Measurements from ENCODE around the gene CNIH3.

CNIH3 gene

GRCh38 chr1:224711876-224712275 lies 95.8 kb downstream of the CNIH3 start:
- Histone ChIP-seq H3K9me3 (ENCODE audit: control insufficient read depth, low read length) (no peaks in the 10 kb centered on the region), H3K27me3 (ENCODE audit: control insufficient read depth, insufficient read depth, low read length) (no peaks in the 10 kb centered on the region), H3K79me2 (no peaks in the 10 kb centered on the region), H2AFZ (no peak overlapping the region), H3K4me3 (ENCODE audit: low read depth, low read length) (no peak overlapping the region), H3K9ac (no peak overlapping the region), H3K27ac (no peak overlapping the region), H3K4me1 (no peaks in the 10 kb centered on the region), H3K36me3 (ENCODE audit: control insufficient read depth, insufficient read depth, low read length) (no peaks in the 10 kb centered on the region), H3K4me2 (ENCODE audit: low read length) (no peak overlapping the region)
- TF ChIP-seq, protein P1, sequence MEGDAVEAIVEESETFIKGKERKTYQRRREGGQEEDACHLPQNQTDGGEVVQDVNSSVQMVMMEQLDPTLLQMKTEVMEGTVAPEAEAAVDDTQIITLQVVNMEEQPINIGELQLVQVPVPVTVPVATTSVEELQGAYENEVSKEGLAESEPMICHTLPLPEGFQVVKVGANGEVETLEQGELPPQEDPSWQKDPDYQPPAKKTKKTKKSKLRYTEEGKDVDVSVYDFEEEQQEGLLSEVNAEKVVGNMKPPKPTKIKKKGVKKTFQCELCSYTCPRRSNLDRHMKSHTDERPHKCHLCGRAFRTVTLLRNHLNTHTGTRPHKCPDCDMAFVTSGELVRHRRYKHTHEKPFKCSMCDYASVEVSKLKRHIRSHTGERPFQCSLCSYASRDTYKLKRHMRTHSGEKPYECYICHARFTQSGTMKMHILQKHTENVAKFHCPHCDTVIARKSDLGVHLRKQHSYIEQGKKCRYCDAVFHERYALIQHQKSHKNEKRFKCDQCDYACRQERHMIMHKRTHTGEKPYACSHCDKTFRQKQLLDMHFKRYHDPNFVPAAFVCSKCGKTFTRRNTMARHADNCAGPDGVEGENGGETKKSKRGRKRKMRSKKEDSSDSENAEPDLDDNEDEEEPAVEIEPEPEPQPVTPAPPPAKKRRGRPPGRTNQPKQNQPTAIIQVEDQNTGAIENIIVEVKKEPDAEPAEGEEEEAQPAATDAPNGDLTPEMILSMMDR (IDR thresholded peaks at IDR 0.05), result no peak

- no peaks in the 10 kb centered on the region for H3K36me3 ChIP-seq (ENCODE audit: control insufficient read depth, insufficient read depth, low read length)
- no peaks in the 10 kb centered on the region for H3K4me1 ChIP-seq
- H3K27me3 ChIP-seq (ENCODE audit: control insufficient read depth, insufficient read depth, low read length), result no peaks in the 10 kb centered on the region
- H3K4me2 ChIP-seq (ENCODE audit: low read length), result no peak overlapping the region
- H3K9me3 ChIP-seq (ENCODE audit: control insufficient read depth, low read length), result no peaks in the 10 kb centered on the region
- H3K4me3 ChIP-seq (ENCODE audit: low read depth, low read length), result no peak overlapping the region
- TF ChIP-seq, protein P1 (IDR thresholded peaks at IDR 0.05), result no peak
- no peak overlapping the region for H3K27ac ChIP-seq
- no peak overlapping the region for H3K9ac ChIP-seq
- H3K79me2 ChIP-seq, result no peaks in the 10 kb centered on the region
- no peak overlapping the region for H2AFZ ChIP-seq
Observed at GRCh38 chr1:224713228-224713627, 97.1 kb downstream of the CNIH3 start.

DNA sequence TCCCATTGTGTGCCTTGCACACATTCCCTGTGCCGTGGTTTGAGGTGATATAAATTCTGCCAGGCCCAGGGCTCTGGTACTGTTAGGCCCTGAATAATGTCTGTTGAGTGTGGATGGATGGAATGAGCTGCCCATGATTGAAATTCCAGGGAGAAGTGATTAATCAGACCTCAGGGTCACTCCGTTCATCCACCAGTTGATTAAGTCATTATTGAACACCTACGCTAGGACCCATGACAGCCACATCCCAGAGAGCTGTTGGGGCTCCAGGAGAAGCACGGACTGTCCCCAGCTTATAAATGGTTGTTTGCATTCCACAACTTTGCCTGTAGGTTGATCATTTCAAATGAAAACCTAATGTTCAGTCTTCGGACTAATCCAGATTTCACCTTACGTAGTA lies 98.4 kb downstream of the CNIH3 start:
- Histone ChIP-seq H3K27me3 (ENCODE audit: control insufficient read depth, insufficient read depth, low read length) (no peaks in the 10 kb centered on the region), H3K79me2 (no peaks in the 10 kb centered on the region), H3K9ac (no peak overlapping the region), H3K9me3 (ENCODE audit: control insufficient read depth, low read length) (no peaks in the 10 kb centered on the region), H2AFZ (no peak overlapping the region), H3K4me1 (no peaks in the 10 kb centered on the region), H3K4me2 (ENCODE audit: low read length) (no peak overlapping the region), H3K4me3 (ENCODE audit: low read depth, low read length) (no peak overlapping the region), H3K36me3 (ENCODE audit: control insufficient read depth, insufficient read depth, low read length) (no peaks in the 10 kb centered on the region), H3K27ac (no peak overlapping the region)
- TF ChIP-seq, protein P1 (IDR thresholded peaks at IDR 0.05), result no peak

- Histone ChIP-seq H3K9ac (no peak overlapping the region), H3K36me3 (ENCODE audit: control insufficient read depth, insufficient read depth, low read length) (no peaks in the 10 kb centered on the region), H3K4me2 (ENCODE audit: low read length) (no peak overlapping the region), H3K27me3 (ENCODE audit: control insufficient read depth, insufficient read depth, low read length) (no peaks in the 10 kb centered on the region), H3K79me2 (no peaks in the 10 kb centered on the region), H2AFZ (no peak overlapping the region), H3K4me3 (ENCODE audit: low read depth, low read length) (no peak overlapping the region), H3K4me1 (no peaks in the 10 kb centered on the region), H3K27ac (no peak overlapping the region), H3K9me3 (ENCODE audit: control insufficient read depth, low read length) (no peaks in the 10 kb centered on the region)
- TF ChIP-seq, protein P1 (IDR thresholded peaks at IDR 0.05), result no peak
Observed at GRCh38 chr1:224718470-224719053, 102.4 kb downstream of the CNIH3 start.

- Histone ChIP-seq H3K79me2 (no peaks in the 10 kb centered on the region), H3K9me3 (ENCODE audit: control insufficient read depth, low read length) (no peaks in the 10 kb centered on the region), H3K9ac (no peak overlapping the region), H3K27me3 (ENCODE audit: control insufficient read depth, insufficient read depth, low read length) (no peaks in the 10 kb centered on the region), H2AFZ (no peak overlapping the region), H3K27ac (no peak overlapping the region), H3K4me2 (ENCODE audit: low read length) (no peak overlapping the region), H3K36me3 (ENCODE audit: control insufficient read depth, insufficient read depth, low read length) (no peaks in the 10 kb centered on the region), H3K4me1 (no peaks in the 10 kb centered on the region), H3K4me3 (ENCODE audit: low read depth, low read length) (no peak overlapping the region)
- TF ChIP-seq, protein P1 (IDR thresholded peaks at IDR 0.05), result no peak
Observed at GRCh38 chr1:224719716-224720115, 103.6 kb downstream of the CNIH3 start.

Measured in parathyroid adenoma (tissue), 2 donors.